GM12878 (cell line): ENCODE measurements around the gene NDUFA7.
A peak's percentile ranks its signal among the peaks of the same experiment; 100 is the strongest.

Source experiments
- RELA ChIP-seq: fragments of 450-650 bp; IDR thresholded peaks from 2 replicates; pipeline ENCODE4 v1.8.0; 2014; ENCODE audit warnings: borderline replicate concordance; ENCODE audit not compliant: partially characterized antibody
- TF ChIP-seq, protein P1 (sequence below), 3 experiments: IDR thresholded peaks in 2 of 3; conservative IDR thresholded peaks in 1 of 3; 2 replicates each; pipeline ENCODE4 v1.5.1; 2011; ENCODE audit warnings: low read depth in 3 of 3, low read length in 3 of 3, mild to moderate bottlenecking in 3 of 3, control low read depth in 2 of 3, moderate library complexity in 2 of 3, inconsistent platforms in 1 of 3, mixed read lengths in 1 of 3; ENCODE audit not compliant: control insufficient read depth in 2 of 3, insufficient read depth in 1 of 3; ENCODE audit errors: extremely low read depth in 1 of 3

GRCh38 chr19:8363803-8364771 is 42.9 kb upstream of the NDUFA7 start, which contains the start of gene ANGPTL4:
- TF ChIP-seq, protein P1, sequence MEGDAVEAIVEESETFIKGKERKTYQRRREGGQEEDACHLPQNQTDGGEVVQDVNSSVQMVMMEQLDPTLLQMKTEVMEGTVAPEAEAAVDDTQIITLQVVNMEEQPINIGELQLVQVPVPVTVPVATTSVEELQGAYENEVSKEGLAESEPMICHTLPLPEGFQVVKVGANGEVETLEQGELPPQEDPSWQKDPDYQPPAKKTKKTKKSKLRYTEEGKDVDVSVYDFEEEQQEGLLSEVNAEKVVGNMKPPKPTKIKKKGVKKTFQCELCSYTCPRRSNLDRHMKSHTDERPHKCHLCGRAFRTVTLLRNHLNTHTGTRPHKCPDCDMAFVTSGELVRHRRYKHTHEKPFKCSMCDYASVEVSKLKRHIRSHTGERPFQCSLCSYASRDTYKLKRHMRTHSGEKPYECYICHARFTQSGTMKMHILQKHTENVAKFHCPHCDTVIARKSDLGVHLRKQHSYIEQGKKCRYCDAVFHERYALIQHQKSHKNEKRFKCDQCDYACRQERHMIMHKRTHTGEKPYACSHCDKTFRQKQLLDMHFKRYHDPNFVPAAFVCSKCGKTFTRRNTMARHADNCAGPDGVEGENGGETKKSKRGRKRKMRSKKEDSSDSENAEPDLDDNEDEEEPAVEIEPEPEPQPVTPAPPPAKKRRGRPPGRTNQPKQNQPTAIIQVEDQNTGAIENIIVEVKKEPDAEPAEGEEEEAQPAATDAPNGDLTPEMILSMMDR (IDR thresholded peaks at IDR 0.05 in 2 of 3, conservative IDR thresholded peaks at IDR 0.05 in 1 of 3; ENCODE audit: control insufficient read depth in 2 of 3, extremely low read depth in 1 of 3, insufficient read depth in 1 of 3, low read depth in 3 of 3, low read length in 3 of 3), result 0 out of 6 replicates have a peak, but pooled peaks of 1 of the 3 experiments have one; percentile 7
- no peak for TF ChIP-seq RELA
